Ovary (tissue), 3 donors: ENCODE data around the gene AKR1D1.

Experiments used
- POLR2A ChIP-seq: fragments of 450-650 bp; IDR thresholded peaks from one replicate; pipeline ENCODE4 v1.6.1; 2017; ENCODE audit warnings: antibody characterized with exemption, mild to moderate bottlenecking, moderate library complexity
- TF ChIP-seq, protein P1 (sequence below), 3 donors: fragments of 450-650 bp in 2 of 3; fragments of 200-600 bp in 1 of 3; IDR thresholded peaks; one replicate each; pipeline versions ENCODE4 v1.5.1 to v1.8.0; 2016 to 2022; ENCODE audit warnings: antibody characterized with exemption in 3 of 3, mild to moderate bottlenecking in 1 of 3
- donor health status: DM: no; HTN: no; CAD: no.

- TF ChIP-seq, protein P1, sequence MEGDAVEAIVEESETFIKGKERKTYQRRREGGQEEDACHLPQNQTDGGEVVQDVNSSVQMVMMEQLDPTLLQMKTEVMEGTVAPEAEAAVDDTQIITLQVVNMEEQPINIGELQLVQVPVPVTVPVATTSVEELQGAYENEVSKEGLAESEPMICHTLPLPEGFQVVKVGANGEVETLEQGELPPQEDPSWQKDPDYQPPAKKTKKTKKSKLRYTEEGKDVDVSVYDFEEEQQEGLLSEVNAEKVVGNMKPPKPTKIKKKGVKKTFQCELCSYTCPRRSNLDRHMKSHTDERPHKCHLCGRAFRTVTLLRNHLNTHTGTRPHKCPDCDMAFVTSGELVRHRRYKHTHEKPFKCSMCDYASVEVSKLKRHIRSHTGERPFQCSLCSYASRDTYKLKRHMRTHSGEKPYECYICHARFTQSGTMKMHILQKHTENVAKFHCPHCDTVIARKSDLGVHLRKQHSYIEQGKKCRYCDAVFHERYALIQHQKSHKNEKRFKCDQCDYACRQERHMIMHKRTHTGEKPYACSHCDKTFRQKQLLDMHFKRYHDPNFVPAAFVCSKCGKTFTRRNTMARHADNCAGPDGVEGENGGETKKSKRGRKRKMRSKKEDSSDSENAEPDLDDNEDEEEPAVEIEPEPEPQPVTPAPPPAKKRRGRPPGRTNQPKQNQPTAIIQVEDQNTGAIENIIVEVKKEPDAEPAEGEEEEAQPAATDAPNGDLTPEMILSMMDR (IDR thresholded peaks at IDR 0.05): no peak
- no peak for TF ChIP-seq POLR2A
Measured at GRCh38 chr7:138158739-138159528, 82.7 kb downstream of the AKR1D1 start.
